SW480 (cell line): ENCODE results near the gene SUDS3.
A peak's percentile ranks its signal among the peaks of the same experiment; 100 is the strongest.
"Not testable (repeated sequence)": the region's sequence is repeated elsewhere in the genome, so short reads cannot be mapped to it uniquely, and the experiment has no call there.

ENCODE experiments used
- DNase-seq: peaks from one replicate; pipeline ENCODE4 v3.0.0-alpha.2; 2016; ENCODE audit warnings: low spot score

SUDS3 gene

DNA sequence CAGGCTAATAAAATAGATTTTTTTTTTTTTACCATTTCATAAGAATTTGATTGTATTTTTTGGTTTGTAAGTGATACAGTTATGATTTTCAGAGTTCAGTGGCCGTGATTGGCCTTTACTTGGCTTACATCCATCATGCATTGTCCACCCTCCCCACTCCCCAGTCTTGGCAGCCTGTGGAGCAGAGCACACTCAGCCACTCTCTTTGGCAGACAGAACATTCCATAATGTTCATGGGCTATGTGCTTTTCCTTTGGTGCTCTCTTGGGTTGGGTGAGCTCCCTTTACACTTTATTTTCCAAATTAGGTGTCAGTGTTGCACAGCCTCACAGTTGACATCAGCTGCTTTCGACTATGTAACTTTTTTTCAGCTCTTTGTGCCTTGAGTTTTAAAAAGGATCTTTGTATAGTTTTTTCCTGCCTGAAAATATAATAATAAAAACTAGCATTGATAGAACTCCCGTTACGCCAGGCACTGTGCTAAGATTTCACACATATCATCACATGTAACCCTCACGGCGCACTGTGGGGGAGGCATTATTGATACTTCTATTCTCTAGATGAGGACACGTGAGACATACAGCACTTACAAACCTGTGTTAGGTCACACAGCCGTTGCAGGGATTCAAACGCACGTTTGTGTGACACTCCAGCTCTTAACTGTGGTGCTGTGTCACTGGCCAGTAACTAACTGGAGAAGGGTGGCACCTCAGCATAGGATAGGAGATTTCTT, 21.5 kb downstream of the SUDS3 start:
- no peak for DNase-seq

DNA sequence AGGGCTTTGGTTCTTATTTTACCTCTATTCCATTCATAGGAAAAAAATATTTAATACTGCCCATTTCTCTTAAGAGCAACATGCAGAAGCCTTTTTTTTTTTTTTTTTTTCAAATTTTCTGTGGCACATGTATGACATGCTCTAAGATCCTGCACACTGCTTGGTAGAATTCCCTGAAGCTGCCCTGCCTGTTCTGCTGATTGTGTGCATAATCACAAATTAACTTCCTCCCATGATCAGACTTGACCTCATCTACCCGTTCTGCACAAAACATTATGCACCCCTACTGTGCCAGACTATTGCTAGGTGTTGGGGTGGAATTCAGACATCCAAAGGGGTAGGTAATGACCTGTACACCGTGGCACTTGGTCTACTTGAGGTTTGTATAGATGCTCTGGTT, 22.2 kb downstream of the SUDS3 start:
- no peak for DNase-seq

GRCh38 chr12:118398940-118399339, 22.6 kb downstream of the SUDS3 start:
- DNase-seq, result no peak

DNA sequence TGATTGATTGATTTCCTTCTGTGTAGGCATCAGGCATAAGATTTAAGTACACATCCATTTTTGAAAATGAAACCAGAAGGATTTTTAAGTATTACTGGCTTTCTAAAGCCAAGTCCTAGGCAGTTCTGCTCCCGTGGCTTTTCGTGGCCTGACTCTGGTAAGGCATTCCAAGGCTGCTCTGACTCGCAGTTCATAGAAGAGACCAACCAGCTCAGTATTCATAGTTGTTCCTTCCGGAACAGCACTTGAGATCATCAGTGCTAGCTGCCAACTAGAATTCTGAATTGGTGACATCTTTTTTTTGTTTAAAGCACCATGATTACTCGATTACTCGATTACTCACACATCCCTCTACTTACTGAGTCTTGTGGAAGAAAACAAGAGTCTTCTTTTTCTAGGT, 25.9 kb downstream of the SUDS3 start:
- DNase-seq, result no peak

- peak; percentile 39 for DNase-seq
Observed at GRCh38 chr12:118404876-118405521, 28.6 kb downstream of the SUDS3 start.

- not testable (repeated sequence) for DNase-seq
Observed at GRCh38 chr12:118408241-118408640, 31.9 kb downstream of the SUDS3 start.

- no peak for DNase-seq
Observed at GRCh38 chr12:118409834-118410233, 33.5 kb downstream of the SUDS3 start.

GRCh38 chr12:118417942-118418341, 41.6 kb downstream of the SUDS3 start:
- no peak for DNase-seq

DNA sequence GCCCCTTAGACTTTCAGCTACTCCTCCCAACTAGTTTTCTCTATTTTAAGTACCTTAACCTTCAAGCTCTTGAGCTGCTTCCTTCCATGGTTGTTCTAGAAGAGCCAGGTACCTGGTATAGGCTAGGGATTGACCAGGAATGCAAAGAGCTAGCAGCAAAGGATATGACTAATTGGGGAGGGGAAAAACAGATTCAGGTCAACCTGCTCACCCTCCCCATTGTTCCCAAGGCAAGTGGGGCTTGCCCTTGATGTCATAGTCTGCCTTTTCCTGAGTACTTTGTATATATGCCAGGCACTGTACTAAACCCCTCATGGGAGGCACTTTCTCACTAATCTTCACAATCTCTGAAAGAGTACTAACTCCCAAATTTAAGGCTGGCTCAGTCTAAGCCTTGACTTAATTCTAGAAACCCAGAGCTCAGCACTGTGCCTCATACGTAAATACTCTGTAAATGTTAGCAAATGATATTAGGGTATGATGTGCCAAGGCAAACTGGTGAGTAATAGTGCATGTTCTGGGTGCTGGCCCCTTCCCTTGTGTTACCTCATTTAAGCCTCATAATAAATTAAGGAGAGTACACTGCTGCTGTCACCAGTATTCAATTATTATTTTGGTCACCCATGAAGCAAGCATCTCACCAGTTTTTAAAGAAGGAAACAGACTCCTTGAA, 42.2 kb downstream of the SUDS3 start:
- no peak for DNase-seq

GRCh38 chr12:118420673-118421072, 44.3 kb downstream of the SUDS3 start:
- no peak for DNase-seq

DNA sequence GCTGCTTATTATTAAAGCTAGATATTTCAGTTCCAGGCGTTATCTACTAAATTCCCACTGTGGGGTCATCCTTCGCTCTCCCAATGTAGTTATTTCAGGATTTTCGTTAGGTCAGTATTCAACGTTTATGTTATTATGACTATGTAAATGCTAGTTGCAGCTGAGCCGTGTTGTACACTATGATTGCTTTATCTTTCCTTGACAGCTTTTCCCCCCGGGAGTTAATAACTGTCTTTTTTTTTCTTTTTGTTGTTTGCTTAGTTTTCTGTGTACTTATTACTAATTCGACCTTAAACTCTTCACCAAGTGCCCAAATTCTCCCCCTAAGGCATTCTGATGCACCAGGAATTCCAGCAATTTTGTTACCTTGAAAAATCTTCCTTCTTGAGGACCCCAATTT, 48.5 kb downstream of the SUDS3 start:
- no peak for DNase-seq

DNA sequence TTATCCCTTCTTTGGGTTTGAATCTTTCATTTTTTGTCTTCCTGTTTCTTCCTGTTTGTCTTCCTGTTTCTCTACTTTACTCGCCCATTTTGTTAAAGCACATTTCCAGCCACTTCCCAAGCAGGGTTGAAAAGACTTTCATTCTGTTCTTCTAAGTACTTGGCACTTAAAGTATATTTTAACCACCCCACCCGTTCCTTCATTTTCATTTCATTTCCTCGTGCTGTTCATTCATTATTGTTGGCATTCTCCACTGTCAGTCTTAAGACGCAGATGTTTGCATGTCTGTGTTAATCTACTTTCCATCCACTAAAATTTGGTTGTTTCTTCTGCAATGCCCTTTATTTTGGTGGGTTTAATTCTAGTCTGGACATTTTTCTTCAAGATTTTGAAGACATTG, 49.0 kb downstream of the SUDS3 start:
- no peak for DNase-seq

DNA sequence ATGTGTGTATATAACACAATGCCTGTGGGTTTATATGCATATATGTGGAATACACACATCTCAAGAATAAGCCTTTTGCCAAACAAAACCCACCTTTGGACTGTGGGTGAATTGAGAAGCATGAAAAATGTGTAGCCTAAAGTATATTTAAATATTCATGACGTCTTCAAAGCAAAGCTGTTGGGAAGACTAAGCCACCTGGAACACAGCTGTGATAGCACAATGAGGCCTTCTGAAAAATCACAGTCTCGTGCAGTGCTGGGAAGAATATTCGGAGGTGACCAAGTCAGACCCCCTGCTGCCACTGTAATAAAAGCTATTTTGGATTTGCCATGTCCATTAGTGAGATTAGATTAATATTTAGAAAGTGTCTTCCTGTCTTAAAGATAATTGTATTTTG, 51.5 kb downstream of the SUDS3 start:
- no peak for DNase-seq

DNA sequence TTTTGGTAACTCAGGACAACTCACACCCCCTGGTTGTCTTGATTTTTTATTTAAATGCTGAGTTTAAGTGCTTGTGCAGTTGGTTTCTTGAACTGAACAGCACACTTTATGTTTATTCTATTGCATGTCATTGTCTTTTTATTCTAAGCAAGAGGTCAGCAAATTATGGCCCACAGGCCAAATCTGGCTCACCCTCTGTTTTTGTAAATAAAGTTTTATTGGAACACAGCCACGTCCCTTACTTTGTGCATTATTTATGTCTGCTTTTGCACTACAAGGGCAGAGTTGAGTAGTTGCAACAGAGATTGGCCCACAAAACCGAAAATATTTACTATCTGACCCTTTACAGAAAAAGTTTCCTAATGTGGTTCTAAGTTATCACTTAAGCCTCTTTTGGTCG, 52.3 kb downstream of the SUDS3 start:
- no peak for DNase-seq

GRCh38 chr12:118429688-118430383, 53.5 kb downstream of the SUDS3 start:
- no peak for DNase-seq

DNA sequence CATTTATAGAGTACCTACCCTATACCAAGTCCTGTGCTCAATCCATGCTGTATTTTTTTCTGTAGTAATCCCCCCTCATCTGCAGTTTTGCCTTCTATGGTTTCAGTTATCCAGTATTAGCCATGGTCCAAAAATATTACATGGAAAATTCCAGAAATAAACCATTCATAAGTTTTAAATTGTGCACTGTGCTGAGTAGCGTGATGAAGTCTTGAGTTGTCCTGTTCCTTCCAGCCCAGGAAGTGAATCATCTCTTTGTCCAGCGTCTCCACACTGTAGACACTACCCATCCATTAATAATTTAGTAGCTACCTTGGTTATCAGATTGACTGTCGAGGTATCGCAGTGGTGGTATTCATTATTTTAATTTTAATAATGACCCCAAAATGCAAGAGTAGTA, 54.2 kb downstream of the SUDS3 start:
- no peak for DNase-seq

GRCh38 chr12:118432812-118433545, 56.6 kb downstream of the SUDS3 start:
- DNase-seq, result no peak

GRCh38 chr12:118436002-118436730, 59.8 kb downstream of the SUDS3 start:
- DNase-seq, result peak; percentile 20

GRCh38 chr12:118436986-118437385, 60.6 kb downstream of the SUDS3 start:
- DNase-seq, result no peak

- DNase-seq, result no peak
Observed at GRCh38 chr12:118439068-118439467, 62.7 kb downstream of the SUDS3 start.

DNA sequence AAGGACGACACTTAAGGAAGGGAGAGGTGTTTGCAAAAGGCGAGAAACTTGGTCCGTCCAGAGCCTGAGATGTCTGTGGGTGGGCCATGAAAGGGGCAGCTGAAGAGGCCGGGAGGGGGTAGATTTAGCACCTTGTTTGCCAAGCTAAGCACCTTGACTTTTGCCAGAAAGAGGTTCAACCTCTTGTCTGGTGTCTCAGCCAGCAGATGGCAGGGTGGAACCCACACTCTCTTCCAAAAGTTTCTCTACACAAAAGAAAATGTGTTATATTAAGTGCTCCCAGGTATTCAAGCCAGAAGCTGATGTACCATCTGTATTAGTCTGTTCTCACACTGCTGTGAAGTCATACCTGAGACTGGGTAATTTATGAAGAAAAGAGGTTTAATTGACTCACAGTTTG, 69.9 kb downstream of the SUDS3 start:
- DNase-seq, result no peak
